ENCODE results near the gene GFOD1.

DNA sequence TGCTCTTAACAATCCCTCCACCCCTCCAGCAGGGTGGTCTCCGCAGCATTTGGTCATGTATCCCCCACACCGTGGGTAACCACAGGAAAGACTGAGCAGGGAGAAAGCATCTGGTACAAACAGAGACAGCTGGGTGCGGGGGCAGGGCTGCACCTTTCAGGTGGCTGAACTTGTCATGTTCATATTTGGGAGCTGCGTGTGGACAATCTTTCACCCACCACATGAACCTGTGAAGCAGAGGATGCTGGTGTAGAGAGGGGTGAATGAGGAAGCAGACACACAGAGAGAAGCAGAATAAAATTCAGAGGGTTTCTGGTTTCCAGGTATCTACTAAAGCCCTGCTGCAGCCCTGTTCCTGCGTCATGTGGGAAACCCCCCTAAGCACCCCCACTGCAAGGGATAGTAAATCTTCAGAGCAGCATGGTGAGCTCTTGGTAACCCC is 8.9 kb downstream of the GFOD1 start:
- TF ChIP-seq, protein P1, sequence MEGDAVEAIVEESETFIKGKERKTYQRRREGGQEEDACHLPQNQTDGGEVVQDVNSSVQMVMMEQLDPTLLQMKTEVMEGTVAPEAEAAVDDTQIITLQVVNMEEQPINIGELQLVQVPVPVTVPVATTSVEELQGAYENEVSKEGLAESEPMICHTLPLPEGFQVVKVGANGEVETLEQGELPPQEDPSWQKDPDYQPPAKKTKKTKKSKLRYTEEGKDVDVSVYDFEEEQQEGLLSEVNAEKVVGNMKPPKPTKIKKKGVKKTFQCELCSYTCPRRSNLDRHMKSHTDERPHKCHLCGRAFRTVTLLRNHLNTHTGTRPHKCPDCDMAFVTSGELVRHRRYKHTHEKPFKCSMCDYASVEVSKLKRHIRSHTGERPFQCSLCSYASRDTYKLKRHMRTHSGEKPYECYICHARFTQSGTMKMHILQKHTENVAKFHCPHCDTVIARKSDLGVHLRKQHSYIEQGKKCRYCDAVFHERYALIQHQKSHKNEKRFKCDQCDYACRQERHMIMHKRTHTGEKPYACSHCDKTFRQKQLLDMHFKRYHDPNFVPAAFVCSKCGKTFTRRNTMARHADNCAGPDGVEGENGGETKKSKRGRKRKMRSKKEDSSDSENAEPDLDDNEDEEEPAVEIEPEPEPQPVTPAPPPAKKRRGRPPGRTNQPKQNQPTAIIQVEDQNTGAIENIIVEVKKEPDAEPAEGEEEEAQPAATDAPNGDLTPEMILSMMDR (IDR thresholded peaks at IDR 0.05), result no peak
- TF ChIP-seq POLR2A (IDR thresholded peaks at IDR 0.05; ENCODE audit: low read length), result no peak
- no peak for TF ChIP-seq CEBPB (IDR thresholded peaks at IDR 0.05)
- TF ChIP-seq, protein P2, sequence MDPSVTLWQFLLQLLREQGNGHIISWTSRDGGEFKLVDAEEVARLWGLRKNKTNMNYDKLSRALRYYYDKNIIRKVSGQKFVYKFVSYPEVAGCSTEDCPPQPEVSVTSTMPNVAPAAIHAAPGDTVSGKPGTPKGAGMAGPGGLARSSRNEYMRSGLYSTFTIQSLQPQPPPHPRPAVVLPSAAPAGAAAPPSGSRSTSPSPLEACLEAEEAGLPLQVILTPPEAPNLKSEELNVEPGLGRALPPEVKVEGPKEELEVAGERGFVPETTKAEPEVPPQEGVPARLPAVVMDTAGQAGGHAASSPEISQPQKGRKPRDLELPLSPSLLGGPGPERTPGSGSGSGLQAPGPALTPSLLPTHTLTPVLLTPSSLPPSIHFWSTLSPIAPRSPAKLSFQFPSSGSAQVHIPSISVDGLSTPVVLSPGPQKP (IDR thresholded peaks at IDR 0.05; ENCODE audit: low read depth, low read length), result no peak
- no peak for TF ChIP-seq KDM1A (IDR thresholded peaks at IDR 0.05; ENCODE audit: low read depth)
- TF ChIP-seq MYC (IDR thresholded peaks at IDR 0.05; ENCODE audit: borderline replicate concordance, low read length), result no peak
- no peak for TF ChIP-seq MAFK (IDR thresholded peaks at IDR 0.05; ENCODE audit: partially characterized antibody)
- TF ChIP-seq, protein P3, sequence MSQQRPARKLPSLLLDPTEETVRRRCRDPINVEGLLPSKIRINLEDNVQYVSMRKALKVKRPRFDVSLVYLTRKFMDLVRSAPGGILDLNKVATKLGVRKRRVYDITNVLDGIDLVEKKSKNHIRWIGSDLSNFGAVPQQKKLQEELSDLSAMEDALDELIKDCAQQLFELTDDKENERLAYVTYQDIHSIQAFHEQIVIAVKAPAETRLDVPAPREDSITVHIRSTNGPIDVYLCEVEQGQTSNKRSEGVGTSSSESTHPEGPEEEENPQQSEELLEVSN (IDR thresholded peaks at IDR 0.05; ENCODE audit: borderline replicate concordance, low read depth), result no peak
- TF ChIP-seq RAD21 (conservative IDR thresholded peaks at IDR 0.05 in 1 of 2, IDR thresholded peaks at IDR 0.05 in 1 of 2), result no peak

Data from A549 (cell line).